ENCODE results near the gene SLC25A36.

- TF ChIP-seq POLR2A (IDR thresholded peaks at IDR 0.05) (no peak), CTCF (IDR thresholded peaks at IDR 0.05) (no peak)
These were observed 7.0 kb downstream of the SLC25A36 start for GRCh38 chr3:140948460-140949249.

Data from Peyer's patch (tissue), 4 donors.